GM23248 (cell line): ENCODE data around the gene ADRA2C.

ENCODE experiments used
- EZH2 ChIP-seq: fragments of 200-600 bp; sonication (generic); IDR thresholded peaks from 2 replicates; pipeline ENCODE4 v1.6.1; 2018; ENCODE audit warnings: antibody characterized with exemption, mild to moderate bottlenecking; ENCODE audit not compliant: insufficient read depth, poor library complexity, severe bottlenecking
- EZH2phosphoT487 ChIP-seq: fragments of 200-600 bp; sonication (generic); IDR thresholded peaks from 2 replicates; pipeline ENCODE4 v1.6.1; 2018; ENCODE audit warnings: antibody characterized with exemption, moderate library complexity, mild to moderate bottlenecking, low read depth; ENCODE audit not compliant: insufficient read depth

DNA sequence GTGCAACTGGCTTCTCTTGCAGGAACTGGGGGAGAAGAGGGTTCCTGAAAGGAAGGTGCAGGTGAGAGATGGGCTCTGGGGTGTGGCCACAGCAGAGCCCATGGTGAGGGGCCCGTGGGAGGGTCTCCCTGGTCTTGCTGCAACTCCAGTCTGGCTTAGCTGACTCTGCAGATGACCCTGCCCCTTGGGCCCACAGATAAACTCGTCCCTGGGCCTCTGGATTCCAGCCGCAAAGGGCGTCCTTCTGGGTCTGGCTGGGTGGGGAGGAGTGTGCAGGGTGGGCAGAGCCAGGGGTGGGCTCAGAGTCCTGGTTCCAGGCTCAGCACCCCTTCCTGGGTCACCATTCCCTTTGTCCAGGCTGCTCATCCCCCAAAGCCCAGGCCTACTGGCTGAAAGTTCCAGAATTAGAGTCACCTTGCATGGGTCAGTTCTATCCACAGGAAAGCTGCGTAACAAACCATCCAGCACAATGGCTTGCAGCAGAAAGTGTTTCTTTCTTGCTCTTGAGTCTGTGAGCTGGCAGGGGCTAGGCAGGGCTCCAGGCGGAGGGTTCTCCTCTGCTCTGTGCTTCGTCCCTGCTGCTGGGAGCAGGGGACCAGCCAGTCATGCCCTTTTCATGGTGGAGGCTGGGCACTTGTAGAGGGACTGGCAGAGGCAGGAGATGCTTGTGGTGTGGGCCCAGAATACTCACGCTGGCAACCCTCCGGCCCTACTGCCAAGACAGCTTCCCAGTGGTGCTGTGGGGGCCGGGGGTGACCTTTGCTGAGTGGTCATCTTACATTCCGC, 43.5 kb upstream of the ADRA2C start:
- TF ChIP-seq EZH2 (no peak), EZH2phosphoT487 (no peak)
